Posterior cingulate gyrus (tissue), 11 donors: Measurements from ENCODE around the gene SLC30A2.

ENCODE experiments used
- DNase-seq, 10 donors: peaks; one replicate each; pipeline versions ENCODE4 v3.0.0 to v3.0.0-alpha.2; 2020 to 2021; ENCODE audit warnings: mixed read lengths in 3 of 10
- intact Hi-C: fragments of 100-400 bp; cut with DNase I; formaldehyde crosslinking; loops from one replicate; pipeline ENCODE4 v1.15.1; 2023

Gene SLC30A2

DNA sequence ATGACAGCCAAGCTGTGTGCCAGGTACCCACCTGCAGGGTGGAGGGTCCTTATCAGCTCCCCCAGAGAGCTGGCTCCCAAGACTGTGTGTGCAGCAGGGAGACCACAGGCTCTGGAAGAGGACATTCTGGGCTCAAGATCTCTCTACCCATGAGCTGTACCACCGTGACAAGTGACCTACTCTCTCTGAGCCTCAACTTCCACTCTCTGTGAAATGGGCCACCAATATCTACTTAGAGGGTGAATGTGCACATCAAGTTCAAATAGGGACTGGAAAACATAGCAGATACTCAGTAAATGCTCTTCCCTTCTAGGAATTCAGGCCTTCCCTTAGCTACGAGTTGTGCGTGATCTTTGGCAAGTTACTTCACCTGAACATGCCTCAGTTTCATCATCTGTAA is 1.5 kb downstream of the SLC30A2 start:
- DNase-seq: peak in 1 of 10 donors; percentile 44
- intact Hi-C loops: no loop called here

GRCh38 chr1:26043765-26044164 is 2.2 kb downstream of the SLC30A2 start:
- DNase-seq: peak in 1 of 10 donors; percentile 49
- intact Hi-C loops: no loop called here

GRCh38 chr1:26041978-26042377 is 3.9 kb downstream of the SLC30A2 start:
- intact Hi-C loops: no loop called here
- no peak for DNase-seq

DNA sequence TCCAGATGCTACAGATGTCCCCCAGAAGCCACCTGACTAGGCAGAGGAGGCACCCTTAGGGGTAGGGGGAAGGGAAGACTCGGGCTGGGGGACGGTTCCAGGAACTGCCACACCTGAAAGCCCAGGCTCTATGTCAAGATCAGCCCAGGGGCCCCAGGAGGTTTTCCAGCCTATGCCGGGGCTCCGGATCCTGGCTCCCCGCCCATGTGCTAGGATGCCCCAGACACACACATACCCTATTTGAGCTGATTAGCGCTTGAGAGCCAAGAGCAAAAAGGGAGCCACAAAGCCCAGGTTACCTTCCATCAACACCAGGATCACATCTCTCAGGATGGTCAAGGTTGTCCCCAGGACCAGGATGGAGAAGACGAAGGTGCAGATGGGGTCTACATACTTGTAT is 4.5 kb downstream of the SLC30A2 start:
- intact Hi-C loops: no loop called here
- peak in 1 of 10 donors; percentile 61 for DNase-seq

- DNase-seq: peak in 1 of 10 donors; percentile 73
- intact Hi-C loops: loop anchor here (5.0 kb wide), 2 partner anchors 63 to 123 kb away; no protein-coding TSS in a partner anchor
Measured at GRCh38 chr1:26038904-26039303, 7.0 kb downstream of the SLC30A2 start.

DNA sequence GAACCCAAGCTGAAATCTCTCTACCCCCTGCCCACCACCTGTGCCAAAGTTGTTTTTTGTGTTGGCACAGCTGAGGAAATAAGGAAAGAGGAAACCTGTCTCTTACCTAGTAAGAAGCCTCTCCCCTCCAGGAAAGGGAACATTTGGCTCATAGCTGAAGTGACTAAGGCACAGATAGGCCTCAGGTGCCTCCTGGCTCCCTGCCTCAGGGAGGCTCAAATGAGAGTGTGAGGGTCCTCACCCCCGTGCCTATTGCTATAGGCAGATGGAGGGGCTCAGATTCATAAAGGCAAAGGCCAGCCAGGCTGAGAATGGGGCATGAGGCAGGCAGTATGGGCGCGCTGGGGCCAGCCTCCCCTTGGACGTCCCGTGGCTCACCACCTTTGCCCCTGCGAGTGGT is 7.4 kb downstream of the SLC30A2 start:
- intact Hi-C loops: loop anchor here (5.0 kb wide), 2 partner anchors 64 to 124 kb away; no protein-coding TSS in a partner anchor
- peak in 1 of 10 donors; percentile 33 for DNase-seq

DNA sequence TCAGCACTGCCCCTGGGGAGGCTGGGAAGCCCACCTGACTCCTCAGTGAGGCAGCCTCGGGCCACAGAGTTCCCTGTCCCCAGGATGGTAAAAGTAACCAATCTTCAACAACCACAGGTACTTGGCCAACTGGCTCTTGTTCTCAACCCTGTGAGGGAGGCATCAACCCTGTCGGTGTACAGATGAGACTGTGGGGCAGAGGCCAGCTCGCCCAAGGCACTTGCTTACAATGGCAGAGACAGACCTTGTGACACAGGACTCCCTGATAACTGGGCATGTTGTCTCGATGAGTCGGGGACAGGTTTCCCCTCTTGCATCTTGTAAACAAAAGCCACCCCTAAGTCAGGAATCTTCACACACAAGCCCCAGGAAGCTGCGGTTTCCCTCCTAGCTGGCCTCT is 8.0 kb downstream of the SLC30A2 start:
- DNase-seq: peak in 1 of 10 donors; percentile 39
- intact Hi-C loops: loop anchor here (5.0 kb wide), 2 partner anchors 64 to 124 kb away; no protein-coding TSS in a partner anchor

DNA sequence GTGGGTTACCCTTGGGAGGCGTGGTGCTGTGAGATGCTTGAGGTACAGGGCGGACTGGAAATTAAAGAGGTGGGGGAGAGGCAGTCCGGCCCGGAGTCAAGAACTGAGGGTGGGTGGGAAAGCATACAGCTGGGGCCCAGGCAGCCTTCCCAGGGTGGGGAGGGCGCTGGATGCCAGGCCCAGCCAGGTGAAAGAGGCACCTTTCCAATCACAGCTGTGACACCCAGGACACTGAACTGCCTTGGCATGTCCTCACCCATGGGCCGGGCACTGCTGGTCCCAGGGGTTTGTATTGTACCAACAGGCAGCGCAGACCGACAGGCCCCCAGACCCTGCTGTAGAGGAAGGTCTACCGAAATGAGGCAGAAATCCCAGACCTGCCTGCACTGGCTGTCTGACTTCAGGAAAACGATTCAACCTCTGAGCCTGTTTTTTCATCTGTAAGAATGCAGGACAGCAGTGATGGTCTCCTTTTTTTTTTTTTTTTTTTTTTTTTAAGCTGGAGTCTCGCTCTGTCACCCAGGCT is 9.1 kb downstream of the SLC30A2 start:
- DNase-seq: peak in 1 of 10 donors; percentile 70
- intact Hi-C loops: loop anchor here (1.0 to 5.0 kb wide), 3 partner anchors 65 to 125 kb away; no protein-coding TSS in a partner anchor

DNA sequence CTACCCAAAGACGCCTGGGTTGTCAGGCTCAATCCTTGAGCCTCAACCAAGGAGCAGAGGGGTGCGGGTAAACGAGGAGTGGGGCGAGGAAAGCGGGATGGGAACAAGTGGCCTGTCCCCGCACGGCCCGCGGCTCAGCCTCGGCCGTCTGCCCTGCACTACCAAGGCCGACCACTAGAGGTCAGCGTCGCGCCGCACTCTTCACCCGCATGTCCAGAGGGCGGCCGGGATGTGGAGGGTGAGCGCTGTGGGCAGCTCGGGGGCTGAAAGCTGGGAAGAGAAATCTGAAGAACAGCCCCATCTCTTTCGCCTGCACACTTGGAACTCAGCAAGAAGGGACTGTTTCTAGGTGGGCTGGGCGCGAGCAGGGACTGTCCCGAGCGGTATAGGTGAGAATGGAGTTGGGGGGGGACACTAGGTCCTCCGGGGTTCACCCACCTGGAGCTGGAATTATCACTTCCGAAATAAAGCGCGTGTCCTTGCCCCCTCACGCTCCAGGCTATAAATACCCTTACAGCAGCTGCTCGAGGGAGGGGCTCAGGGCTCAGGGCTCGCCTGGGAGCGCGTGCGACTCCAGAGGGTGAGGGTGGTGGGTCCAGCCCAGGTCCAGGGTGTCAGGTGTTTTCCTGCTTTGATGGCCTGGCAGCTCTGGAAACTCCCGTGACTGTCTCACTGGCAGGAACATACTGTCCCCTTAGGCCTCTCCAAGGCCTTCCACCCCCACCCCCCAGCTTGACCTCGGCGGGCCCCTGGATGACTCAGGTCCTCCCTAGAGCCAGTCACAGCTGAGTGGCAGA is 9.8 kb downstream of the SLC30A2 start:
- intact Hi-C loops: loop anchor here (1.0 to 5.0 kb wide), 3 partner anchors 66 to 126 kb away; no protein-coding TSS in a partner anchor
- peak; percentile 70 to 98 (median 86) for DNase-seq

GRCh38 chr1:26035203-26035958 is 10.5 kb downstream of the SLC30A2 start:
- peak; percentile 92 to 99 (median 97) for DNase-seq
- intact Hi-C loops: loop anchor here (5.0 kb wide), 2 partner anchors 67 to 127 kb away; no protein-coding TSS in a partner anchor

GRCh38 chr1:26034504-26035202 is 11.3 kb downstream of the SLC30A2 start:
- intact Hi-C loops: loop anchor here (5.0 kb wide), 2 partner anchors 68 to 128 kb away; no protein-coding TSS in a partner anchor
- peak in 1 of 10 donors; percentile 87 for DNase-seq

- intact Hi-C loops: no loop called here
Measured at GRCh38 chr1:26032656-26033357, 13.1 kb downstream of the SLC30A2 start.

GRCh38 chr1:26031611-26032220 is 14.2 kb downstream of the SLC30A2 start:
- intact Hi-C loops: no loop called here
- DNase-seq: no peak

More at GRCh38 chr1:26032656-26033357, 13.1 kb downstream of the SLC30A2 start:
- peak in 1 of 10 donors; percentile 22 for DNase-seq

GRCh38 chr1:26031196-26031595 is 14.7 kb downstream of the SLC30A2 start:
- DNase-seq: peak in 1 of 10 donors; percentile 55
- intact Hi-C loops: no loop called here

- intact Hi-C loops: no loop called here
- peak in 2 of 10 donors; percentile 30 to 32 for DNase-seq
Measured at GRCh38 chr1:26029864-26030481, 15.9 kb downstream of the SLC30A2 start.

- DNase-seq: peak in 1 of 10 donors; percentile 80
- intact Hi-C loops: no loop called here
Measured at GRCh38 chr1:26029054-26029863, 16.7 kb downstream of the SLC30A2 start.

DNA sequence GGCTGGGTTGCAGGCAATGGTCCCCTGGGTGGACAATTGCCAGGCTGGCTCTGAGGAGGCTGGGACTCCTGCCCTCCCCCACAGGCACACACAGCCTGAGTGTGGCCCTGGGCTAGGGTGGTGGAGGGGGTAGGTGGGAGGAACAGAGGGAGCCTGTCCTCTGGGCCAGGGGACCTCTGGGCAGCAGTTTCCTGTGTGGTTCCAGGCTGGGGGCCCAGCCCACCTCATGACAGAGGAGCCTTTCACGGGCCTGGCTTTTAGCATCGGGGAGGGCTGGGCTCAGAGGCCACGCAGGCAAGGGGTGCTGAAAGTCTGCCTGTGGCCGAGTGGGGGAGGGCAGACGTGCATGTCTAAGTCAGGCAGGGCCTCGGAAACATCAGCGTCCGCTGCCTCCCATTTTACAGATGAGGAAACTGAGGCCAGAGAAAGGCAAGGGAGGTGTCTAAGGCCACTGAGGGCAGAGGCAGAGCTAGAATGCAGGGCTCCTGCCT is 17.4 kb downstream of the SLC30A2 start:
- peak in 1 of 10 donors; percentile 85 for DNase-seq
- intact Hi-C loops: no loop called here
